Stimulated activated CD4-positive, alpha-beta T cell treated with anti-CD3 and anti-CD28 coated beads, Interleukin-2, amount 100 ng/mL, for 4 hours (primary cell): ENCODE data around the gene EDDM3A.
"Not testable (repeated sequence)": the region's sequence is repeated elsewhere in the genome, so short reads cannot be mapped to it uniquely, and the experiment has no call there.

ENCODE experiments used
- DNase-seq: peaks from one replicate; pipeline ENCODE4 v3.0.0-alpha.2; 2020; ENCODE audit warnings: low read depth

EDDM3A gene

DNA sequence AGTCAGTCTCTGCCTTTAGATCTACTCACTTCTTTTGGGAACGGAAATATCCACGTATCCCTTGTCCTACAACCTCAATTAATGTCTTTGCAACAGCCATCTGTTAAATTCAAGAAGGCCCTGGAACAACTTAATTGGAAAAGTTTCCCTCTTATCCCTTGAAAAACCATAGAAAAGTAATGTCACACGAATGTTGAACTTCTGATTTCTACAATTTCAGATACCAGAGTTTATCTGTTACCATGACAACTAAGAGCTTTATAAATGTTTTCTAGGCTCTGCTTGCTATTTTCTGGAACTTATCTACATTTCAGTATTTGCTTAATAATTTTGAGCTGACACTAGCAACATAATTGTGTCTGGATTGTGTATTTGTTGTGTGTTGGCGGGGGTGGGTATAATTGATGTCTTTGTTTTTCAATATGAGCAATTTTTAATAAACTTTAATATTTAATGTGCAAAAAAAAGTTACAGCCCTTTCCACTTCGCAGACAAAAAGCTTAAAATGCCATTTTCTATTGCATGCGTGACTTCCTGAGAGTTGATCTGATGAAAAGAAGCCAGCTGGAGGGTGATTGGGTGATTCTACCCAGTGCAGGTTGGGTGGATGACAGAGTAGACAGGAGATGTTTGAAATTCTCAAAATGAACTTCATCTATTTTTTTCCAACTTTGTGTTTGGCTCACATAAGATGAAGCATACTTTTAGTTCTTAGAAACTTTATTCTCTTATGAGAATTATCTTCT is 11.8 kb upstream of the EDDM3A start:
- no peak for DNase-seq

DNA sequence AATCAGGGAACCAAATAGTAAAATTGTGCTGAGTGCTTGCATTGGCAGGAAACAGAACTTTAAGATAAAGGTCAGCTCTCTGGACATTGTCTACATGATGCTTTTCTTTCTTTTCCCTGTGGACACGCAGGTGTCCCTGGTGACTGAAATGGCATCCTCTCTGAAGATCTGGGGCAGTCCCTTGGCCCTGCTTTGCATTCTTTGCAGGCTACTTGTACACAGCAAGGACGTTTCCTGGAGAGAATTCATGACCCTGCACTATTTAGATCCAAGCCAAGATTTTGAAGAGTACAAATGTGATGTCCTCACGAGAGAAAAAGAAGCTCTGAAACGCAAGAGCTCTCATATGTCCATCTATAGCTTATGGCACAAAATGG is 11.3 kb upstream of the EDDM3A start:
- DNase-seq, result no peak

DNA sequence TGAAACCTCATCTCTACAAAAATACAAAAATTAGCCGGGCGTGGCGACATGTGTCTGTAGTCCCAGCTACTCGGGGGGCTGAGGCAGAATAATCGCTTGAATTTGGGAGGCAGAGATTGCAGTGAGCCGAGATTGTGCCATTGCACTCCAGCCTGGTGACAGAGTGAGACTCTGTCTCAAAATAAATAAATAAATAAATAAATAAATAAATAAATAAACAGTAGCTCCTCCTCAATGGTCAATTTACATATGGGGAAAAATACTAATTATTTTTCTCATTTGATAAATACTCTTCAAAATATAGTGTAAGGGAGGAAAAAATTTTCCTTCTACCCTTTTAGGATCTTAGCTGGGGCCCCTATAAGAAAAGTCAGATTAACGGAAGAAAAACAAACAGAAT is 7.4 kb upstream of the EDDM3A start:
- DNase-seq, result not testable (repeated sequence)

DNA sequence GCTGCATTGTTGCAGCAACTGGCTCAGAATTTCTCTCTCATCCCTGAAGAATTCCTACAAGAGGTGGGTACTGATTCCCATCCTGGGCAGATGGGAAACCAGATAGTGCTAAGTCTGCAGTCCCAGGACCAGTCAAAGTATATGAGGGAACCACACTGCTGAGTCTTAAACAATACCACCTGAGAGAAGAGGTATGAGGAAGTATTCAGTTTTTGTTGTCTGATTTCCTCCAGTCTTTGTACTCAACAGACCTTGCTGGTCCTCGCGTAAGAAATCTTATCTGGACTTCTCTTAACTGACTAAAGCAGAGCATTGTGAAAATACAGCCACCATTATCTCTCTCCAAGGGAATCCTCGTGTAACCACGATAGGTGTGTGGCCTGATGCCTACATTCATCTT is 3.6 kb upstream of the EDDM3A start:
- no peak for DNase-seq

DNA sequence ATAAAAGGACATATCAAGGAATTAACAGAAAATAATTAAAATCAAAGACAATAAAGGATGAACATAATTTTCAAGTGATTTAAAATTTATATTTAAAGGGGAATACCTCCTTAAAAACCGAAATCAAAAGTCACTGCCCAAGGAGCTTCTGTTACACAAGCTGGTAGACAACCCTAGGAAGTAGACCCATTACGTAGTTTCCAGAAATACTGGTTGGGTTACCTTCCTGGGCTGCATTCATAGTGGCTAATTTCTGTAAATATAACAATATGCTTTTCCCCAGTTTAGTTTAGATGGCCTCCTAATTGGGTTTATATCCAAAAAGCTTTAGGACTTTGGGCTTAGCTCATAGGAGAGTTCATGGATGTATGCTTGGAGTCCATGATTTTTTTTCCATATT is 2.1 kb upstream of the EDDM3A start:
- DNase-seq, result no peak

DNA sequence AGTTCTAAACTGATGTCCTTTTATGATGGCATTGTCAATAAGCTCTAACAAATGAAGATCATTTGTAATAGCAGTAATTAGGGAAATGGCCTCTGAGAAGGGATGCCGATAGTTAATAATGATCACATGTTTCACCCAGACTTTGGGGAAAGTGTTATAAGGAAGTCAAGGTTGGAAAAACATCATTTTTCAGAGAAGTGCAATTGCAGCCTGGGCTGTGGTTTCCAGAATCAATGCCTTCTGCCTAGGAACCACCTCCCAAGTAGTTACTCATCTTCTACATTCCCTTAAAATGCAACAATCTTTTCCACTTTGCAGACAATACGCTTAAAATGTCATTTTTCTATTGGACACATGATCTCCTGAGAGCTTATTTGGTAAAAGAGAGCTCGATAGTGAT is 879 bp downstream of the EDDM3A start:
- no peak for DNase-seq

DNA sequence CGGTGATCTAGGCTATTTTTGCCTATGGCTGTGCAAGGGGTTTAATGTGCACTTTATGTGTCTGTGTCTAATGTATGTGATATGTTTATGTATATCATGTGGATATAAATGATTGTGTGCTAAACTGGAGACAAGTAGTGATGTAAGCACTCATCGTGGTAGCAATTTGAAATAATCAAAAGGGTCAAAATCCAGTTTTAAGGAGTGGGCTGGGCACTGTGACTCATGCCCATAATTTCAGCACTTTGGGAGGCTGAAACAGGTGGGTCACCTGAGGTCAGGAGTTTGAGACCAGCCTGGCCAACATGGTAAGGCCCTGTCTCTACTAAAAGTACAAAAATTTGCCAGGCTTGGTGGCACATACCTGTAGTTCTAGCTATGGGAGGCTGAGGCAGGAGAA is 2.8 kb downstream of the EDDM3A start:
- DNase-seq, result no peak

DNA sequence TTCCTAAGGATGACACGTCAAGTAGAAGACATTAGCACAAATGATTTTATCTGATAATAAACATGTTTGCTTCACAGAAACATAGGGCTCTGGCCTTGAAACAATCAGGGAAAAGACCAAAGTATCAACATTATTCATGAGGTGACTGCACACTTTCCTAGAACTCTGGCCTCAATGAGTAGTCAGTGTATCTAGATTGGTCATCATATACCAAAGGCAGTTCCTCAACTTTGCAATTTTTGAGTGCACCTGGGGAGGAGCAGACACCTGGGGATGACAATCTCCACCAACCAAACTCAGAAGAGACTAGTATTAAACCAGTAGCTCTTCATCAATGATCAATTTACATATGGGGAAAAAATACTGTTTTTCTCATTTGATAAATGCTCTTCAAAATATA is 4.5 kb downstream of the EDDM3A start:
- no peak for DNase-seq

DNA sequence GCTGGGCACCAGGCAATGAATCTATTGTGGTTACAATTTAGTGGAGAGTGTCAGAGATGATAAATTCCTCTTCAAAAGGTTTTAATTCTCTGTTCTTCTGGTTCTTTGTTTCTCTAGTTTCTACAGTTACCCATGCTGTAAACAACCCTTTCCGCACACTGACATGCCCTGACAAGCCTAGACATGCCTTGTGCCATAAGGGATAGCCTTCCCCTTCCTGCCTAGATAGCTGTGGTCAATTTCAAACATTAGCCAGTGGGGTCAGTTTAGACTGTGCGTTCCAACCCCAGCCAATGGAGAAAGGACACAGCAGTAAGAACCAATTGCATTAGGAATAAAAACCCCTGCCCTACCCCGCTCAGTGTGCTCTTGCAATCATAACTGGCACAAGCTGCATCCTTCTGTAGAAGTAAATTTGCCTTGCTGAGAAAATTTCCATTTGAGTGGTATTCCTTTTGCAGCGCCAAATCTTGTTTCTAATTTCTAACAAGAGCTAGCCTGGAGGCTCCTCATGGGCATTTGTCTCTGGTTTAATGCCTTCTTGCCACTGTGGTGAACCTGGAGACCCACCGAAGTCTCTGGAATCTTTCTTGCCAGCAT is 6.4 kb downstream of the EDDM3A start:
- DNase-seq, result no peak

DNA sequence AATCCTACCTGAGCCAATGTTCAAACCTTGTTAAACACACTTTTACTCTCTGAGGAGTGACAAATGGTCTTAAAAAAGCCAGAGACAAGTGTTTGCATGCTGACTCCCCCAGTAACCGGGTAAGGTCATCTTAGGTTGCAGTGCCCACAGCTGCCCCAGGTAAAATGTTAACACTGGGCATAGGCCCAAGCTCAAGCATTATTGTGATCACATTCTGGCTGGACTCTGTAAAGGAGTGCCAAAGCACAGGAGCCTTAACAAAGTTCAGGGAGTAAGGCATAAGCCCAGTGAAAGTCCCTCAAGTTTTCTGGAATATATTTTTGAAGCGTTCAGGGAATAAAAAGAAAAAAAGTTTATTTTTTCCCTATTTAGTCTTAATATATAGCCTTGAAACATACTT is 8.6 kb downstream of the EDDM3A start:
- DNase-seq, result no peak

DNA sequence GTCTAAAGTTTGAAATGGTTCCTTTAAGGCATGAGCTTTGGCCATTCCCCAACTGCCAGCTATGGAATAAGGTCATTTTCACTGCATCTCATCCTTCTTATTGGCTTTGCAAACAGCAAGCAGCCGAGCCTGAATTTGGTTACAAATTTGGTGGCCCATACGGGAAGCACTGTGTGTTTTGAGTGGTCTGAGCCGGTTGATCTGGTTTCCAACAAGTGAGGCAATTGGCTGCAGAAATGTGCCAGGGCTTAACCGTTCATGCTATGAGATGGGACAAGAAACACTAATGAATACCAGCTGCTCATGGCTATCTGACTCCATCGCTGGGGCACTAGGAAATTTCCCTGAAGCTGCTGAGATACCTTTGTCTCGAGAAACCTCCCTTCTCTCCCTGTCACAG is 9.3 kb downstream of the EDDM3A start:
- no peak for DNase-seq

DNA sequence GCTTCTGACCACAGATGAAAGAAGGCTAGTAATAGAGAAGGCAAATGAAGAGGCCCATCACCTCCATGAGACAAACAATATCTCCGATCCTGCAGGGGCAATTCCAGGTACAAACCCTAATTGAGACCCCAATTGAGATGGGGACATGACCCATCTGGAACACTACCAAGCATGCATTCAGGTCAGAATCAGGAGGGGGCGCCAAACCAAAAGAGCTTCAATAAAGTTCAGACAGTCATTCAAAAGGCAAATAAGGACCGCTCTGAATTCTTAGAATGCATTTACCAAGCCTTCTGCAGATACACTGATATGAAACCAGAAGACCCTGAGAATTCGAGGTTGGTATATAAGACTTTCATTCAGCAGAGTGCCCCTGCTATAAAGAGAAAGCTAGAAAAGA is 12.3 kb downstream of the EDDM3A start:
- no peak for DNase-seq

DNA sequence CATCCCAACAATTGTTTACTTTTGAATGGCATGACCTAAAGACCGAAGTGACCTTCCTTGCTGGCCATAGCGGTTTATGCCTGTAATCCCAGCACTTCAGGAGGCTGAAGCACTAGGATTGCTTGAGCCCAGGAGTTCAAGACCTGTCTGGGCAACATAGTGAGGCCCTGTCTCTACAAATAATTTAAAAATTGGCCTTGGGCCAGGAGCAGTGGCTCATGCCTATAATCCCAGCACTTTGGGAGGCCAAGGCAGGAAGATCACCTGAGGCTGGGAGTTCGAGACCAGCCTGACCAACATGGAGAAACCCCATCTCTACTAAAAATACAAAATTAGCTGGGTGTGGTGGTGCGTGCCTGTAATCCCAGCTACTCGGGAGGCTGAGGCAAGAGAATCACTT is 13.8 kb downstream of the EDDM3A start:
- not testable (repeated sequence) for DNase-seq

DNA sequence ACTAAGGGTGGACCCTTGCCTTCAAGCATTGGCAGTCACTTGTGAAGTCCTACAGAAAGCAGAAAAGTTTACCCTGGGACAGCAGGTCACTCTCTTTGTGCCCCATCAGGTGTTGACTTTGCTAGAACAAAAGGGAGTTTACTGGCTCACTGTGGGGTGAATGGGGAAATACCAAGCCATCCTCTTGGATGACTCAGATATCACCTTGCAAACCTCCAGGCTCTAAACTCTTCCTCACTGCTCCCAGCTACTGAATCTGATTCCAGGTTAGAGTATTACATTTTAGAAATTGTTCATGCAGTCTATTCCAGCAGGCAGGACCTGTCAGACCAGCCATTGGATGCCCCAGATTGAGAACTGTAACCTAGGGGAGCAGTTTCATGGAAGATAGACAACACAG is 15.3 kb downstream of the EDDM3A start:
- no peak for DNase-seq

DNA sequence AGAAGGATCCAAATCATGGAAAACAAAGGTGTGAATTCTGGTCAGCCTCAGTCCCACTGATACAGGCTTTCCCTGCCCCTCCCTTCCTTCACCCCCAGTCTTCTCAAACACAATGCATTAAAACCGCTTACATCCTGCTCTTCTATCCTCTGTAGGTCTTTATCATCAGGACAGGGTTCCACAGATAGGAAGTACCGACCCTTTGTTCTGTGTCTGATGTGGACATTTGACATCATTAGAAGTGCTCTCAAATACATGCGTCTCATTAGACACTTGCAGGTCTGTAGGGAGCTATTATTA is 22.9 kb downstream of the EDDM3A start:
- DNase-seq, result no peak

DNA sequence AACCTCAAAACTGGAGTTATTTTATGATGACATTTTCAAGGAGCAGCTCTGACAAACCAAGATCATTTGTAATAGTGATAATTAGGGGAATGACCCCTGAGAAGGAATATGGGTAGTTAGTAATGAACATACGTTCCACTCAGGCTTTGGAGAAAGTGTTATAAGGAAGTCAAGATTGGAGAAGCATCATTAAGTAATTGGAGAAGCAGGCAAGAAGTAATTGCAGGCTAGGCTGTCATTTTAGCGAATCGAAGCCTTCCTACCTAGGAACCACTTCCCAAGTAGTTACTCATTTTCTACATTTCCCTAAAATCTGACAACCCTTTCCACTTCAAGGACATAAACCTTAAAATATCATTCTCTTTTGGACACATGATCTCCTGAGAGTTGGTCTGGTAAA is 23.7 kb downstream of the EDDM3A start:
- no peak for DNase-seq

DNA sequence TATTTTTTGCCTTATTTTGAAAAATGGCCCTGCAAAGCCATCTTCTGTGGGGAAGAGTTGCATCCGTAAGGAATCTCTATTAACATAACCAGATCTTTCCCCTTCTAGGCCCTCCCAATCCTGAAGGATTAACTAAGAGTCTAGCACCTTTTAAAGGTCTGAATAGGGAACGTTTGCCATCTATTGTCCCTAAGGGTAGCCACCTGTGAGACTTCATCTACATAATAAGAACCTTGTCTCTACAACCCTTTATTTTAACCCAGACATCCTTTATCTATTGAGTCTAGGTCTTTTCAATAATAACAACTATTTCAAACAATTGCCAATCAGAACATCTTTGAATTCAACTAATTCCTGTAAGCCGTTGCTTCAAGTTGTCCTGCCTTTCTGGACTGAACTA is 27.0 kb downstream of the EDDM3A start:
- DNase-seq, result no peak

DNA sequence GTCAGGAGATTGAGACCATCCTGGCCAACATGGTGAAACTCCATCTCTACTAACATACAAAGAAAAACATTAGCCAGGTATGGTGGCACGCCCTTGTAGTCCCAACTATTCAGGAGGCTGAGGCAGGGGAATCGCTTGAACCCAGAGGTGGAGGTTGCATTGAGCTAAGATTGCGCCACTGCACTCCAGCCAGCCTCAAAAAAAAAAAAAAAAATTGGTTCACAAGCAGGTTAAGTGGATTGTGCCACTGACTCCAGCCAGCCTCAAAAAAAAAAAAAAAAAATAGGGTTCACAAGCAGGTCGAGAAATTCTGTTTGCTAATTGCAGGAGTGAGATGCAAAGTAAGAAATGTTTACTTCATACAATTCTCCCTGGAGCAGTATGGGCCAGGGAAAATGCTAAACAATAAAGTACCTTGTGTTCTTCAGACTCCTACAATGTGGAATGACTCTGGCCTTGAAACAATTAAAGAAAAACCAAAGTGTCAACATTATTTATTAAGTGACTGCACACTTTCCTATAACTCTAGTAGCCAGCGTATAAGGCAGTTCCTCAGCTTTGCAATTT is 28.7 kb downstream of the EDDM3A start:
- no peak for DNase-seq

DNA sequence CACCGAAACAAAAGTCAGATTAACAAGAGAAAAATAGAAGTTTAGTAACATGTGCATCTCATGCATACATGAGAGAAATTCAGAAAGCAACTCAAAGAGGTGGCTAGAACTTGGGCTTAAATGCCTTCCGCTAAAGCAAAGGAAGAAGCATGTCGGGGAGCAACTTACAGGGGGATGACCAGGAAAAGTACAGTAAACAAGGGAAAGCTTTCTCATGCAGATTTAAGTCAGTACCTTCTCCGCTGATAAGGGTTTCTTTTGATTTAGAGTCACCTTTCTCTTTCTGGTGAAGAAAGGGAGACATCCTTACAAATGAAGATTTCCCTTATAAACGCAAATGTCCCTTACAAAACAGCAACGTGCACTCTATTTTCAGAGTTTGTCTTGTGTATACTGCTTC is 29.4 kb downstream of the EDDM3A start:
- no peak for DNase-seq

DNA sequence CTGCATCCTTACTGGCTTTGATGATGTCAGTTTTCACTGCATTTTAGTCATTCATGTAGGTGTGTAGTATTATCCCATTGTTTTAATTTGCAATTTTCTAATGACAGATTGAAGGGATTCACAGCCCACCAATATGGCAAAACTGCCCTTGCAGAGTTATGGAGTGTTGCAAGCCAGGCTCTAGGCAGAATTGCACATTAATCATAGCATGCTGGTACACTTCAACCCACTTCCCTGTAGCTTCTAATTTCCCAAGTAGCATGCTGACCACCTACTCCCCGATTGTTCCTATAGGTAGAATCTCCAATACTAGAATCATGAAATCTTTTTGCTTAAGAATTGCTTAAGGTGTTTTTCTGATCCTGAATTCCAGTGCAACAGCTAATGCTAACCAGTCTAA is 30.2 kb downstream of the EDDM3A start:
- DNase-seq, result no peak

DNA sequence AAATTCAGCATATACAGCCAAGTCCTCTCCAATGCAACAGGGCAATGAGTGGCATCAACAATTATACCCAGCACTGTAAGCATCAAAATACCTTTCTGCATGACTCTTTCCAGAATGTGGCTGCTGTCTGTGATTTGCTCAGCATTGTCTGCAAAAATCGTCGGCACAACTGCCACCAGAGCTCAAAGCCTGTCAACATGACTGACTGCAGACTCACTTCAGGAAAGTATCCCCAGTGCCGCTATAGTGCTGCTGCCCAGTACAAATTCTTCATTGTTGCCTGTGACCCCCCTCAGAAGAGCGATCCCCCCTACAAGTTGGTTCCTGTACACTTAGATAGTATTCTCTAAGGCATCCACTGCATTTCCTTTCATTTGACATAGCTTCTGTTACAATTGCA is 36.1 kb downstream of the EDDM3A start:
- DNase-seq, result no peak

DNA sequence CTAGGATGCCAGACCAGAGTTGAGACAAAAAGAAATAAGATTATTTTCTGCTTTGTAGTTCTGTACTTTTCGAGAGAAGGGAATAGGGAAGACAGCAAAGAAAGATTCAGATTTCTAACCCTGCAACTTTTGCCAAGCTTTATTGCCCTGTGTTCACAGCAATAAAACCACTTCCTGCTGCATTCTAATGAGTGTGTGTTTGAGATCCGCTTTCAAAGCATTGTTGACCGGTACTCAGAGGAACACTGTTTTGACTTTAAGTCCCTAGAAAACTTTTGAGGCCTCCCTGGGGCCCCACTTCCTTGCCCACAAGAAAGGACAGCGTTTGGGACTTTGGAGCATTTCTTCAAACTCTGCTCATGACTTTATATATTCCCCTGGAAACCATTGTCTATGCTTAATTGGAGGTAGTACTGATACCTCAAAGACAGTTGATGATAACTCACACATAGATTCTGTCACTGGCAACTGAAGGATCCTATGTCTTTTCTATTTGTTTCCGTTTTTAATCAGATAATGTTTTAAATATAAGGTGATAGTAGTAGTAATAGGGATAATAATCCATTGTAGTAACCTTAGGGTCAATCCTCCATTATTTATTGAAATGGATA is 36.7 kb downstream of the EDDM3A start:
- no peak for DNase-seq

DNA sequence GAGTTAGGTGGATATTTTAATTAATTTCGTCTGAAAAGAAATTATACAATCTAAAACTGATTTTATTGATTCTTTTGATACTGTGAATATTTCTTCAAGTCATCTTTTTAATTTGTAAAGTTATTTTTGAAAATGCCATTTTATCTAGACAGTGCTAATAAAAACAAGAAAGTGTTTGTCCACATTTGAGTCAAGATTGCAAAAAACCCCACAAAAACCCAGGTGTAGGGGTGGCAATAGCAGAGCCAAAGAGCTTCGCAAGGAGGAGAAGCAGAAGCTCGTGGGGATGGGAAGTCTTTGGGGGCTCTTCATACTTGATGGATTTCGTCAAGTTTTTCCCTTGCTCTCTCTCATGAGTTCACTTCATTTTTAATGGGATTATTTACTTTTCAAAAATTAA is 41.3 kb downstream of the EDDM3A start:
- DNase-seq, result no peak
